ENCODE data around the gene PPP1R15A. TPM values are rescaled to one million over a fixed set of nuclear protein-coding genes. Genes with fewer than 3 reads are reported as not detected.

Gene PPP1R15A
- polyA plus RNA-seq, 1 donor from 2014 or later, result 73.6 TPM

GRCh38 chr19:48872884-48873475, 759 bp downstream of the PPP1R15A start:
- H3K27ac ChIP-seq (ENCODE audit: low read length), result peak overlapping the region; percentile 99
- TF ChIP-seq POLR2AphosphoS5 (IDR thresholded peaks at IDR 0.05) (no peak), MXI1 (conservative IDR thresholded peaks at IDR 0.05; ENCODE audit: poor library complexity, severe bottlenecking) (peak; percentile 13), RAD21 (conservative IDR thresholded peaks at IDR 0.05) (no peak)
- H3K36me3 ChIP-seq (ENCODE audit: insufficient read depth, low read length), result peaks cover 6% of the 10 kb centered on the region
- peak overlapping the region; percentile 99 for H3K9ac ChIP-seq (ENCODE audit: low read length)
- no peaks in the 10 kb centered on the region for H3K9me2 ChIP-seq (ENCODE audit: insufficient read depth, low read length)
- peaks cover 3% of the 10 kb centered on the region for H3F3A ChIP-seq (ENCODE audit: insufficient read depth, low read length, poor library complexity, severe bottlenecking)
- H3K27me3 ChIP-seq (ENCODE audit: insufficient read depth, low read depth, low read length), result no peaks in the 10 kb centered on the region
- peak overlapping the region; percentile 82 for H2AFZ ChIP-seq (ENCODE audit: low read depth, low read length)
- peak overlapping the region; percentile 84 for H3K4me3 ChIP-seq (ENCODE audit: low read length)
- no peaks in the 10 kb centered on the region for H3K9me3 ChIP-seq (ENCODE audit: low read length)
- peaks cover 37% of the 10 kb centered on the region for H3K79me2 ChIP-seq (replicated peaks; ENCODE audit: insufficient read depth, low read length)
- H4K20me1 ChIP-seq (ENCODE audit: insufficient read depth), result no peaks in the 10 kb centered on the region
- peak overlapping the region; percentile 77 for H3K4me2 ChIP-seq (ENCODE audit: low read length)

GRCh38 chr19:48873476-48874302, 1.5 kb downstream of the PPP1R15A start:
- H3K79me2 ChIP-seq (replicated peaks; ENCODE audit: insufficient read depth, low read length), result peaks cover 37% of the 10 kb centered on the region
- H4K20me1 ChIP-seq (ENCODE audit: insufficient read depth), result no peaks in the 10 kb centered on the region
- peak overlapping the region; percentile 99 for H3K27ac ChIP-seq (ENCODE audit: low read length)

GRCh38 chr19:48874303-48875135, 2.3 kb downstream of the PPP1R15A start:
- Histone ChIP-seq H3K36me3 (ENCODE audit: insufficient read depth, low read length) (peaks cover 6% of the 10 kb centered on the region), H4K20me1 (ENCODE audit: insufficient read depth) (no peaks in the 10 kb centered on the region), H2AFZ (ENCODE audit: low read depth, low read length) (no peak overlapping the region), H3K4me2 (ENCODE audit: low read length) (peak overlapping the region; percentile 77), H3K27me3 (ENCODE audit: insufficient read depth, low read depth, low read length) (no peaks in the 10 kb centered on the region), H3K9me3 (ENCODE audit: low read length) (no peaks in the 10 kb centered on the region), H3K4me3 (ENCODE audit: low read length) (peak overlapping the region; percentile 84), H3K9ac (ENCODE audit: low read length) (peak overlapping the region; percentile 75), H3F3A (ENCODE audit: insufficient read depth, low read length, poor library complexity, severe bottlenecking) (peaks cover 3% of the 10 kb centered on the region), H3K79me2 (replicated peaks; ENCODE audit: insufficient read depth, low read length) (peaks cover 37% of the 10 kb centered on the region), H3K27ac (ENCODE audit: low read length) (peak overlapping the region; percentile 90), H3K9me2 (ENCODE audit: insufficient read depth, low read length) (no peaks in the 10 kb centered on the region)
- no peak for TF ChIP-seq TAF1 (IDR thresholded peaks at IDR 0.05; ENCODE audit: low read depth)
- TF ChIP-seq, protein P1, sequence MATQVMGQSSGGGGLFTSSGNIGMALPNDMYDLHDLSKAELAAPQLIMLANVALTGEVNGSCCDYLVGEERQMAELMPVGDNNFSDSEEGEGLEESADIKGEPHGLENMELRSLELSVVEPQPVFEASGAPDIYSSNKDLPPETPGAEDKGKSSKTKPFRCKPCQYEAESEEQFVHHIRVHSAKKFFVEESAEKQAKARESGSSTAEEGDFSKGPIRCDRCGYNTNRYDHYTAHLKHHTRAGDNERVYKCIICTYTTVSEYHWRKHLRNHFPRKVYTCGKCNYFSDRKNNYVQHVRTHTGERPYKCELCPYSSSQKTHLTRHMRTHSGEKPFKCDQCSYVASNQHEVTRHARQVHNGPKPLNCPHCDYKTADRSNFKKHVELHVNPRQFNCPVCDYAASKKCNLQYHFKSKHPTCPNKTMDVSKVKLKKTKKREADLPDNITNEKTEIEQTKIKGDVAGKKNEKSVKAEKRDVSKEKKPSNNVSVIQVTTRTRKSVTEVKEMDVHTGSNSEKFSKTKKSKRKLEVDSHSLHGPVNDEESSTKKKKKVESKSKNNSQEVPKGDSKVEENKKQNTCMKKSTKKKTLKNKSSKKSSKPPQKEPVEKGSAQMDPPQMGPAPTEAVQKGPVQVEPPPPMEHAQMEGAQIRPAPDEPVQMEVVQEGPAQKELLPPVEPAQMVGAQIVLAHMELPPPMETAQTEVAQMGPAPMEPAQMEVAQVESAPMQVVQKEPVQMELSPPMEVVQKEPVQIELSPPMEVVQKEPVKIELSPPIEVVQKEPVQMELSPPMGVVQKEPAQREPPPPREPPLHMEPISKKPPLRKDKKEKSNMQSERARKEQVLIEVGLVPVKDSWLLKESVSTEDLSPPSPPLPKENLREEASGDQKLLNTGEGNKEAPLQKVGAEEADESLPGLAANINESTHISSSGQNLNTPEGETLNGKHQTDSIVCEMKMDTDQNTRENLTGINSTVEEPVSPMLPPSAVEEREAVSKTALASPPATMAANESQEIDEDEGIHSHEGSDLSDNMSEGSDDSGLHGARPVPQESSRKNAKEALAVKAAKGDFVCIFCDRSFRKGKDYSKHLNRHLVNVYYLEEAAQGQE (IDR thresholded peaks at IDR 0.05; ENCODE audit: borderline replicate concordance), result no peak
- no peak for TF ChIP-seq RAD21 (conservative IDR thresholded peaks at IDR 0.05)
- TF ChIP-seq EP300 (conservative IDR thresholded peaks at IDR 0.05; ENCODE audit: poor library complexity, severe bottlenecking), result no peak
- no peak for TF ChIP-seq SMC3 (conservative IDR thresholded peaks at IDR 0.05; ENCODE audit: poor library complexity)

More at GRCh38 chr19:48873476-48874302, 1.5 kb downstream of the PPP1R15A start:
- TF ChIP-seq RAD21 (conservative IDR thresholded peaks at IDR 0.05) (no peak), EP300 (conservative IDR thresholded peaks at IDR 0.05; ENCODE audit: poor library complexity, severe bottlenecking) (no peak), SMC3 (conservative IDR thresholded peaks at IDR 0.05; ENCODE audit: poor library complexity) (no peak), TAF1 (IDR thresholded peaks at IDR 0.05; ENCODE audit: low read depth) (no peak), POLR2AphosphoS5 (IDR thresholded peaks at IDR 0.05) (no peak)
- no peaks in the 10 kb centered on the region for H3K9me3 ChIP-seq (ENCODE audit: low read length)
- no peaks in the 10 kb centered on the region for H3K9me2 ChIP-seq (ENCODE audit: insufficient read depth, low read length)
- H2AFZ ChIP-seq (ENCODE audit: low read depth, low read length), result no peak overlapping the region
- H3K36me3 ChIP-seq (ENCODE audit: insufficient read depth, low read length), result peaks cover 6% of the 10 kb centered on the region
- H3F3A ChIP-seq (ENCODE audit: insufficient read depth, low read length, poor library complexity, severe bottlenecking), result peaks cover 3% of the 10 kb centered on the region
- H3K4me2 ChIP-seq (ENCODE audit: low read length), result peak overlapping the region; percentile 77
- peak overlapping the region; percentile 84 for H3K4me3 ChIP-seq (ENCODE audit: low read length)
- H3K9ac ChIP-seq (ENCODE audit: low read length), result peak overlapping the region; percentile 99
- H3K27me3 ChIP-seq (ENCODE audit: insufficient read depth, low read depth, low read length), result no peaks in the 10 kb centered on the region

Data from neural cell (in vitro differentiated cells).